K562 (cell line): ENCODE data around the gene NR5A2. TPM values are rescaled to one million over a fixed set of nuclear protein-coding genes. Genes with fewer than 3 reads are reported as not detected.

ENCODE experiments used
- ATAC-seq: fragments of 200-7000 bp; cut with Tn5 transposase; 3 replicates; pipeline ENCODE4 v1.9.1; 2020; ENCODE audit warnings: moderate library complexity
- BruUV-seq: library from RNA; stranded (reverse); fragments of 400-500 nt; replicated peaks from 2 replicates; lab custom pipeline; 2021; lab: Mats Ljungman, UMichigan
- CTCF ChIA-PET: fragments of 300-600 bp; formaldehyde crosslinking; extraction: SDS; loops from one replicate; lab custom pipeline; 2021; ENCODE audit warnings: low intra/inter-chr PET ratio; lab: Yijun Ruan, JAX
- POLR2A ChIA-PET: fragments of 300-600, 350-650 bp; sonication (Branson Sonifier 250); formaldehyde crosslinking; extraction: SDS; loops from one replicate; lab custom pipeline; 2021; ENCODE audit warnings: antibody characterized with exemption, inconsistent platforms; lab: Yijun Ruan, JAX
- DNase-seq, 4 experiments: peaks; one replicate each; pipeline versions ENCODE4 v3.0.0 to v3.0.0-alpha.2; 2011 to 2018; ENCODE audit warnings: low spot score in 3 of 4, mixed read lengths in 3 of 4; ENCODE audit errors: extremely low read depth in 1 of 4
- FAIRE-seq: peaks from 2 replicates; lab custom pipeline; 2011; peaks lifted over from hg19 to GRCh38; lab: Jason Lieb, UNC
- H2AFZ ChIP-seq: 2 replicates; pipeline ENCODE4 v1.6.0; 2011; ENCODE audit warnings: low read depth, low read length, control low read depth, inconsistent platforms
- H3K27ac ChIP-seq: fragments of 200-600 bp; 3 replicates; pipeline ENCODE4 v1.8.0; 2011; ENCODE audit warnings: low read depth, mild to moderate bottlenecking, control low read depth, inconsistent platforms, low read length, moderate library complexity, mixed read lengths; ENCODE audit errors: extremely low read depth
- H3K27me3 ChIP-seq, 2 experiments: fragments of 300-600 bp in 1 of 2; 2 replicates in 1 of 2; 3 replicates in 1 of 2; pipeline versions ENCODE4 v1.6.0 to v1.8.0; 2011; ENCODE audit warnings: inconsistent platforms in 2 of 2, low read length in 2 of 2, mild to moderate bottlenecking in 1 of 2, mixed read lengths in 1 of 2, moderate library complexity in 1 of 2; ENCODE audit not compliant: control insufficient read depth in 2 of 2, insufficient read depth in 2 of 2
- H3K36me3 ChIP-seq: fragments of 300-600 bp; 3 replicates; pipeline ENCODE4 v1.8.0; 2011; ENCODE audit warnings: mild to moderate bottlenecking, low read length, inconsistent platforms; ENCODE audit not compliant: control insufficient read depth, insufficient read depth
- H3K4me1 ChIP-seq, 2 experiments: fragments of 200-600 bp in 1 of 2; replicated peaks in 1 of 2; 2 replicates in 1 of 2; 3 replicates in 1 of 2; pipeline versions ENCODE4 v1.5.1 to v1.8.0; 2011; ENCODE audit warnings: inconsistent platforms in 2 of 2, low read length in 2 of 2, mild to moderate bottlenecking in 1 of 2, mixed read lengths in 1 of 2, moderate library complexity in 1 of 2; ENCODE audit not compliant: control insufficient read depth in 2 of 2, insufficient read depth in 2 of 2
- H3K4me2 ChIP-seq: 2 replicates; pipeline ENCODE4 v1.6.1; 2011; ENCODE audit warnings: low read length, control low read depth, inconsistent platforms, mixed read lengths; ENCODE audit not compliant: insufficient read depth
- H3K4me3 ChIP-seq: fragments of 200-600 bp; sonication (generic), shearing (Covaris generic); 2 replicates; pipeline ENCODE4 v1.5.1; 2016; ENCODE audit warnings: control low read depth, inconsistent platforms
- H3K79me2 ChIP-seq: fragments of 200-600 bp; 3 replicates; pipeline ENCODE4 v1.8.0; 2011; ENCODE audit warnings: low read length, inconsistent platforms; ENCODE audit not compliant: control insufficient read depth, insufficient read depth
- H3K9ac ChIP-seq, 2 experiments: 2 replicates each; pipeline versions ENCODE4 v1.6.0 to v1.6.1; 2011; ENCODE audit warnings: low read depth in 2 of 2, low read length in 2 of 2, control low read depth in 1 of 2, inconsistent platforms in 1 of 2, mild to moderate bottlenecking in 1 of 2, mixed read lengths in 1 of 2; ENCODE audit not compliant: insufficient read depth in 1 of 2
- H3K9me1 ChIP-seq: one replicate; pipeline ENCODE4 v1.6.0; 2011; ENCODE audit warnings: inconsistent platforms, mild to moderate bottlenecking, low read length, moderate library complexity; ENCODE audit not compliant: control insufficient read depth, insufficient read depth
- H3K9me3 ChIP-seq: replicated peaks from 2 replicates; pipeline ENCODE4 v1.5.1; 2011; ENCODE audit warnings: low read depth, low read length, inconsistent platforms; ENCODE audit not compliant: control insufficient read depth, insufficient read depth
- H4K20me1 ChIP-seq: replicated peaks from 2 replicates; pipeline ENCODE4 v1.6.1; 2011; ENCODE audit warnings: low read length, inconsistent platforms, mixed read lengths; ENCODE audit not compliant: control insufficient read depth, insufficient read depth
- ARID1B ChIP-seq: fragments of 450-650 bp; IDR thresholded peaks from 2 replicates; pipeline ENCODE4 v1.6.1; 2016; ENCODE audit warnings: antibody characterized with exemption, mild to moderate bottlenecking, inconsistent platforms
- ESRRA ChIP-seq: fragments of 450-650 bp; IDR thresholded peaks from 2 replicates; pipeline ENCODE4 v1.6.1; 2014; ENCODE audit warnings: low read depth, mild to moderate bottlenecking, moderate library complexity, borderline replicate concordance
- FOXK2 ChIP-seq, 2 experiments: fragments of 450-650 bp; IDR thresholded peaks in 1 of 2; conservative IDR thresholded peaks in 1 of 2; 2 replicates each; pipeline ENCODE4 v1.6.1; 2016; ENCODE audit warnings: low read depth in 2 of 2, mild to moderate bottlenecking in 1 of 2
- GATAD2B ChIP-seq: fragments of 450-650 bp; IDR thresholded peaks from 2 replicates; pipeline ENCODE4 v1.6.1; 2017; ENCODE audit warnings: mild to moderate bottlenecking, borderline replicate concordance
- HCFC1 ChIP-seq: IDR thresholded peaks from 2 replicates; pipeline ENCODE4 v1.6.1; 2012; ENCODE audit warnings: low read depth, low read length, improper control_type of control experiment
- IFI16 ChIP-seq: fragments of 250-450 bp; sonication (Bioruptor Pico); IDR thresholded peaks from 2 replicates; pipeline ENCODE4 v2.1.2; 2022; ENCODE audit warnings: mild to moderate bottlenecking, inconsistent platforms
- JUND ChIP-seq, 2 experiments: IDR thresholded peaks; 2 replicates in 1 of 2; 3 replicates in 1 of 2; pipeline ENCODE4 v1.6.1; 2011; ENCODE audit warnings: borderline replicate concordance in 2 of 2, low read depth in 2 of 2, low read length in 2 of 2, improper control_type of control experiment in 1 of 2, missing biosample characterization in 1 of 2, missing genetic modification characterization in 1 of 2, missing genetic modification reagents in 1 of 2
- KLF1 ChIP-seq: fragments of 450-650 bp; IDR thresholded peaks from 2 replicates; pipeline ENCODE4 v1.6.1; 2016; ENCODE audit warnings: missing genetic modification characterization, missing compliant biosample characterization
- NCOA6 ChIP-seq: fragments of 450-650 bp; IDR thresholded peaks from 2 replicates; pipeline ENCODE4 v1.6.1; 2017; ENCODE audit warnings: mild to moderate bottlenecking
- RBM25 ChIP-seq: fragments of 200-400 bp; formaldehyde crosslinking; IDR thresholded peaks from 2 replicates; pipeline ENCODE4 v1.6.1; 2018; ENCODE audit warnings: low read length, low read depth, moderate library complexity; ENCODE audit not compliant: severe bottlenecking
- RUNX1 ChIP-seq: sonication (generic); IDR thresholded peaks from 2 replicates; pipeline ENCODE4 v1.6.1; 2016; ENCODE audit warnings: antibody characterized with exemption, low read depth
- SMARCB1 ChIP-seq: IDR thresholded peaks from 2 replicates; pipeline ENCODE4 v1.6.1; 2011; ENCODE audit warnings: improper control_type of control experiment, low read depth; ENCODE audit not compliant: insufficient read length
- ZNF764 ChIP-seq: fragments of 250-450 bp; sonication (Bioruptor Pico); IDR thresholded peaks from 2 replicates; pipeline ENCODE4 v1.4.0; 2020; ENCODE audit warnings: low read depth, mild to moderate bottlenecking, moderate library complexity
- ZNF830 ChIP-seq: fragments of 250-450 bp; sonication (Bioruptor Pico); IDR thresholded peaks from 2 replicates; pipeline ENCODE4 v1.5.0; 2021; ENCODE audit warnings: mild to moderate bottlenecking
- ZSCAN32 ChIP-seq: fragments of 450-650 bp; formaldehyde crosslinking; IDR thresholded peaks from 2 replicates; pipeline ENCODE4 v1.4.0; 2020; ENCODE audit warnings: mild to moderate bottlenecking, moderate library complexity
- ZZZ3 ChIP-seq: fragments of 450-650 bp; IDR thresholded peaks from 2 replicates; pipeline ENCODE4 v1.6.1; 2016; ENCODE audit warnings: antibody characterized with exemption, mild to moderate bottlenecking, moderate library complexity
- WGBS: fragments of 100-300 bp; shearing (Covaris generic); methylation state at CpG from one replicate; pipeline ENCODE4 v1.1.6; 2016; ENCODE audit warnings: low coverage, mixed read lengths; ENCODE audit not compliant: insufficient coverage; ENCODE audit errors: missing lambda C conversion rate; 5-methylcytosine and 5-hydroxymethylcytosine counted together
- in situ Hi-C: fragments of 300-500 bp; cut with MboI; formaldehyde crosslinking; loops from 4 replicates; pipeline ENCODE4 v1.15.0; 2018; ENCODE audit warnings: inconsistent platforms, mixed read lengths
- intact Hi-C: fragments of 100-400 bp; cut with micrococcal nuclease; formaldehyde crosslinking; loops from 2 replicates; pipeline ENCODE4 v1.14.2; 2022
- polyA plus RNA-seq, 8 experiments: library from polyadenylated mRNA; depleted of rRNA in 4 of 8; stranded (reverse) in 5 of 8; unstranded in 3 of 8; fragments of >200 nt; fragmentation: Nextera tagmentation in 2 of 8; fragmentation: Illumina TruSeq in 1 of 8; extraction: Ambion mirVana in 2 of 8; extraction: Trizol in 1 of 8; gene quantifications; 2 replicates each; pipeline versions ENCODE4 v1.2.1 to v1.2.3, GENCODE V29; 2011 to 2014; ENCODE audit warnings: inconsistent platforms in 1 of 8, missing spikeins in 1 of 8
- total RNA-seq, 7 experiments: library from RNA; depleted of rRNA in 6 of 7; stranded (reverse); fragments of >200 nt in 6 of 7; fragmentation: Illumina TruSeq in 2 of 7; extraction: Trizol in 2 of 7; gene quantifications; 2 replicates each; pipeline versions ENCODE4 v1.2.1 to v1.2.3, GENCODE V29; 2011 to 2021; ENCODE audit warnings: low replicate concordance in 1 of 7
- TF ChIP-seq, protein P1 (sequence below): sonication (generic); formaldehyde crosslinking; IDR thresholded peaks from 2 replicates; pipeline ENCODE4 v1.9.0; 2022; ENCODE audit warnings: mild to moderate bottlenecking, missing genetic modification reagents
- TF ChIP-seq, protein P2 (sequence below): sonication (generic); formaldehyde crosslinking; IDR thresholded peaks from 2 replicates; pipeline ENCODE4 v1.8.0; 2023; ENCODE audit warnings: mild to moderate bottlenecking, missing genetic modification reagents
- TF ChIP-seq, protein P3 (sequence below): fragments of 450-650 bp; formaldehyde crosslinking; IDR thresholded peaks from 2 replicates; pipeline ENCODE4 v1.4.0; 2022; ENCODE audit warnings: mild to moderate bottlenecking, moderate library complexity

The NR5A2 gene
- total and polyA plus RNA-seq, 9 of the 15 experiments (the other 6 are each of a cell fraction or from before 2014, with no cell fraction given), result 0.13 to 0.40 (median 0.29) TPM

DNA sequence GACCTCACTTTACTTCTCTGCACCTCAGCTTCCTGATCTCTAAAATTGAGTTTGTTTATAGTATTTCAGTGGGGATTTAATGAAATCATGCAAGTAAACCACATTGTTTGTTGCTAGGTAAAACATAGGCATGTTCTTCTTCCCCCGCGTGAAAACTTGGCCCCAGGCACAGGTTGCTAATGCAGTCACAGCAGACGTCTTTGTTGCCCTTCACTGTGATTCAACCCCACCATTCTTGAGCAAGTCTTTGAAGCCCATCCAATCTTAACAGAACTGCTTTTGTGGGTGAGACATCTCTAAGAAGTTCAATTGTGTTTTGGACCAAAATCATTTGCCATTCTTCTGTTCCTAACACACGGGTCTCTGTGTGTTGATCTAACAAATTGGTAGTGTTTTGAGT is 196.8 kb downstream of the NR5A2 start:
- Histone ChIP-seq H3K9me3 (no peaks in the 10 kb centered on the region), H3K27me3 (no peaks in the 10 kb centered on the region; a peak in 1 of 5 replicates), H3K36me3 (no peaks in the 10 kb centered on the region), H3K27ac (no peak overlapping the region), H2AFZ (no peak overlapping the region), H3K4me1 (peaks cover 0 to 10% of the 10 kb centered on the region in 2 experiments; a peak in 2 of 5 replicates), H3K79me2 (no peaks in the 10 kb centered on the region), H3K9ac (no peak overlapping the region), H3K9me1 (no peaks in the 10 kb centered on the region), H3K4me3 (no peak overlapping the region), H3K4me2 (no peak overlapping the region), H4K20me1 (no peaks in the 10 kb centered on the region)
- CTCF ChIA-PET, result no interaction called here
- 60% methylated on average over 4 of the region's 4 CpGs for WGBS
- BruUV-seq, result no TSS peak
- no peak for FAIRE-seq
- in situ Hi-C loops, result no loop called here
- ATAC-seq, result no peak
- no peak for DNase-seq
- TF ChIP-seq ESRRA (no peak), RBM25 (no peak), FOXK2 (conservative IDR thresholded peaks at IDR 0.05 in 1 of 2, IDR thresholded peaks at IDR 0.05 in 1 of 2; ENCODE audit: low read depth in 2 of 2) (no peak), JUND (IDR thresholded peaks at IDR 0.05; ENCODE audit: borderline replicate concordance, low read depth, low read length) (no peak), JUND (tag; IDR thresholded peaks at IDR 0.05; ENCODE audit: borderline replicate concordance, low read depth, low read length) (no peak), ZZZ3 (no peak), NCOA6 (no peak), RUNX1 (no peak), IFI16 (CRISPR knock-in tag) (no peak), ZSCAN32 (CRISPR knock-in tag) (no peak), HCFC1 (no peak), ZNF764 (no peak), SMARCB1 (no peak), GATAD2B (no peak), ZNF830 (no peak), KLF1 (tag) (no peak), ARID1B (no peak)
- TF ChIP-seq, protein P1, sequence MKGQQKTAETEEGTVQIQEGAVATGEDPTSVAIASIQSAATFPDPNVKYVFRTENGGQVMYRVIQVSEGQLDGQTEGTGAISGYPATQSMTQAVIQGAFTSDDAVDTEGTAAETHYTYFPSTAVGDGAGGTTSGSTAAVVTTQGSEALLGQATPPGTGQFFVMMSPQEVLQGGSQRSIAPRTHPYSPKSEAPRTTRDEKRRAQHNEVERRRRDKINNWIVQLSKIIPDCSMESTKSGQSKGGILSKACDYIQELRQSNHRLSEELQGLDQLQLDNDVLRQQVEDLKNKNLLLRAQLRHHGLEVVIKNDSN (CRISPR knock-in tag), result no peak
- TF ChIP-seq, protein P2, sequence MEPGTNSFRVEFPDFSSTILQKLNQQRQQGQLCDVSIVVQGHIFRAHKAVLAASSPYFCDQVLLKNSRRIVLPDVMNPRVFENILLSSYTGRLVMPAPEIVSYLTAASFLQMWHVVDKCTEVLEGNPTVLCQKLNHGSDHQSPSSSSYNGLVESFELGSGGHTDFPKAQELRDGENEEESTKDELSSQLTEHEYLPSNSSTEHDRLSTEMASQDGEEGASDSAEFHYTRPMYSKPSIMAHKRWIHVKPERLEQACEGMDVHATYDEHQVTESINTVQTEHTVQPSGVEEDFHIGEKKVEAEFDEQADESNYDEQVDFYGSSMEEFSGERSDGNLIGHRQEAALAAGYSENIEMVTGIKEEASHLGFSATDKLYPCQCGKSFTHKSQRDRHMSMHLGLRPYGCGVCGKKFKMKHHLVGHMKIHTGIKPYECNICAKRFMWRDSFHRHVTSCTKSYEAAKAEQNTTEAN (CRISPR knock-in tag), result no peak
- TF ChIP-seq, protein P3, sequence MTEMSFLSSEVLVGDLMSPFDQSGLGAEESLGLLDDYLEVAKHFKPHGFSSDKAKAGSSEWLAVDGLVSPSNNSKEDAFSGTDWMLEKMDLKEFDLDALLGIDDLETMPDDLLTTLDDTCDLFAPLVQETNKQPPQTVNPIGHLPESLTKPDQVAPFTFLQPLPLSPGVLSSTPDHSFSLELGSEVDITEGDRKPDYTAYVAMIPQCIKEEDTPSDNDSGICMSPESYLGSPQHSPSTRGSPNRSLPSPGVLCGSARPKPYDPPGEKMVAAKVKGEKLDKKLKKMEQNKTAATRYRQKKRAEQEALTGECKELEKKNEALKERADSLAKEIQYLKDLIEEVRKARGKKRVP (CRISPR knock-in tag), result no peak
- intact Hi-C loops, result no loop called here
- POLR2A ChIA-PET, result interaction anchor here (3.3 kb wide), 1 partner anchor 13 kb away, joined by 17 read pairs; no protein-coding TSS in a partner anchor
